Adipose tissue (tissue), 3 donors: ENCODE measurements around the gene CLIC6. TPM values are rescaled to one million over a fixed set of nuclear protein-coding genes. Genes with fewer than 3 reads are reported as not detected.

ENCODE experiments used
- H3K27ac ChIP-seq: one replicate; pipeline ENCODE4 v1.5.1; 2013; ENCODE audit warnings: low read depth, low read length
- WGBS, 3 donors: extraction: QIAGEN DNeasy Blood & Tissue Kit; methylation state at CpG; one replicate each; pipeline ENCODE4 v1.1.7; 2013; 5-methylcytosine and 5-hydroxymethylcytosine counted together
- polyA plus RNA-seq, 3 donors: library from polyadenylated mRNA; stranded (reverse); fragments of 200-250 nt; gene quantifications; one replicate each; pipeline ENCODE4 v1.2.3, GENCODE V29; 2013
- donor health status: healthy with polysubstance abuse.
- donor health status: Bipolar disorder and iron deficiency.
- donor health status: healthy.

Gene CLIC6
- polyA plus RNA-seq, 3 donors = 1.8 to 11.3 (median 2.1) TPM

- 76 to 89% (median 87%) methylated on average over 1 of the region's 1 CpG for WGBS, 3 donors
- no peak overlapping the region for H3K27ac ChIP-seq
Measured at GRCh38 chr21:34740198-34740597, 71.4 kb downstream of the CLIC6 start.

- WGBS, 3 donors = 87 to 92% (median 88%) methylated on average over 9 of the region's 9 CpGs
- H3K27ac ChIP-seq = no peak overlapping the region
Measured at GRCh38 chr21:34743285-34743684, 74.5 kb downstream of the CLIC6 start.

GRCh38 chr21:34743831-34744230 lies 75.0 kb downstream of the CLIC6 start:
- 48 to 81% (median 63%) methylated on average over 9 of the region's 9 CpGs for WGBS, 3 donors
- H3K27ac ChIP-seq = no peak overlapping the region

- no peak overlapping the region for H3K27ac ChIP-seq
- WGBS, 3 donors = 6 to 37% (median 36%) methylated on average over 3 of the region's 3 CpGs
Measured at GRCh38 chr21:34744801-34745200, 76.0 kb downstream of the CLIC6 start.

GRCh38 chr21:34745557-34746255 lies 76.9 kb downstream of the CLIC6 start:
- whole genome bisulfite sequencing, 3 donors = 34 to 50% (median 43%) methylated on average over 21 of the region's 21 CpGs
- no peak overlapping the region for H3K27ac ChIP-seq

- WGBS, 3 donors = 55 to 85% (median 74%) methylated on average over 3 of the region's 3 CpGs
- H3K27ac ChIP-seq = no peak overlapping the region
Measured at GRCh38 chr21:34748862-34749261, 80.1 kb downstream of the CLIC6 start.

GRCh38 chr21:34754690-34755647 lies 86.2 kb downstream of the CLIC6 start:
- 81 to 84% (median 84%) methylated on average over 19 of the region's 19 CpGs for WGBS, 3 donors
- H3K27ac ChIP-seq = no peak overlapping the region

GRCh38 chr21:34761758-34762330 lies 93.0 kb downstream of the CLIC6 start:
- no peak overlapping the region for H3K27ac ChIP-seq
- 67 to 76% (median 73%) methylated on average over 2 of the region's 2 CpGs for WGBS, 3 donors

- 78 to 100% (median 95%) methylated on average over 1 of the region's 1 CpG for WGBS, 3 donors
- no peak overlapping the region for H3K27ac ChIP-seq
Measured at GRCh38 chr21:34762786-34763185, 94.0 kb downstream of the CLIC6 start.

- H3K27ac ChIP-seq = no peak overlapping the region
- WGBS, 3 donors = 86 to 87% (median 87%) methylated on average over 3 of the region's 3 CpGs
Measured at GRCh38 chr21:34764715-34765284, 96.0 kb downstream of the CLIC6 start.

- no peak overlapping the region for H3K27ac ChIP-seq
- 89 to 93% (median 91%) methylated on average over 4 of the region's 4 CpGs for WGBS, 3 donors
Measured at GRCh38 chr21:34765619-34766018, 96.8 kb downstream of the CLIC6 start.

GRCh38 chr21:34766862-34767261 lies 98.1 kb downstream of the CLIC6 start:
- no peak overlapping the region for H3K27ac ChIP-seq
- WGBS, 3 donors = 71 to 88% (median 86%) methylated on average over 3 of the region's 3 CpGs

Other genes starting within 250 kb of the CLIC6 start
- under 1 TPM in 1 of 3 donors, not detected in 2; 0.07 TPM for gene SMIM34, start 245.0 kb upstream of the CLIC6 start, polyA plus RNA-seq
- gene KCNE1, start 156.8 kb upstream of the CLIC6 start, polyA plus RNA-seq = 1 to 10 TPM in 2 of 3 donors, under 1 TPM in 1; 0.33 to 3.4 (median 2.0) TPM
- gene RCAN1, start 53.9 kb upstream of the CLIC6 start, polyA plus RNA-seq = 10 to 100 TPM; 10.3 to 71.5 (median 59.2) TPM